Stimulated activated CD8-positive, alpha-beta memory T cell treated with anti-CD3 and anti-CD28 coated beads, Interleukin-12 subunit alpha, Interleukin-12 subunit beta, amount 100 ng/mL, for 4 hours (primary cell): ENCODE data around the gene CCDC38.

Experiments
- DNase-seq: peaks from one replicate; pipeline ENCODE4 v3.0.0-alpha.2; 2020; ENCODE audit warnings: low read depth

The CCDC38 gene

GRCh38 chr12:95960241-95960640, 17.8 kb upstream of the CCDC38 start:
- DNase-seq = no peak

GRCh38 chr12:95959107-95959506, 16.7 kb upstream of the CCDC38 start:
- DNase-seq = no peak

DNA sequence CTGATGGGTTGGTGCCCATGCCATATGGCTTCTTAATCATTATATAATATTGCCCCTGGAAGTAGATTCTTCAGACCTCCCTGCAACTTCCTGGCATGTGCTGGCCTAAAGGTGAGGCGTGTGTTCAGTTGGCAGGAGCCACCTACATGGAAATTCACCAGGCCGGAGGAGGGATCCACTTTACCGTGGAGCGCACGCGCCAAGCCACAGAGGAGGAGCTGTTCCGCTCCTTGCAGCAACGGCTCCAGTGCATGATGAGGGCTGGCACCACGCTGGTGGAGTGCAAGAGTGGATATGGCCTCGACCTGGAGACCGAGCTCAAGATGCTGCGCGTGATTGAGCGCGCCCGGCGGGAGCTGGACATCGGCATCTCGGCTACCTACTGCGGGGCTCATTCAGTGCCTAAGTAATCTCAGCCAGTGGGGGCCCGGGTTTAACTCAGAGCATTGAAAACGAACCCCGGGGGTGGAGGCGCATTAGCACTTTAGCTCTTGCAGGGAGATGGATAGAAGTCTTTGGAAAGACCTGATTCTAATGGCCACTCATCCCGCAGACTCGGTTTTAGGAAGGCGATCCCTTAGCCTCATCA, 14.2 kb upstream of the CCDC38 start:
- no peak for DNase-seq

- DNase-seq = no peak
These were observed 13.2 kb upstream of the CCDC38 start for GRCh38 chr12:95955549-95956159.

DNA sequence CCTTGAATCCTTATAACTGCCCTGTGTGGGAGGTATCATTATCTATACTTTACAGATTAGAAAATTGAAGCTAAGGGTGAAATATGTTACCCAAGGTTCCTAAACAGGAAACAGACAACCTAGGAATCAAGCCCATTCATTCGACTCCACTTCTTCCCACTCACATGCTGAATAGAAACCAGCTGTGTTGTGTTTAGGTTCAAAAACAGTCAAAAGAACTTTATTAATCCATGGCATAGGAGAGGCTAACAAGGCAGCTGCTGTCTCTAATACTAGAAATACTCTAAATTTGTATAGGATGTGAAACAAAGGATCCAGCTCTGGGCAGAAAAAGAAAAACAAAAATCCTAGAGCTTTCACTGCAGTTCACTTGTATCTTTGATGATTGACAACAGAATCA, 10.6 kb upstream of the CCDC38 start:
- no peak for DNase-seq

DNA sequence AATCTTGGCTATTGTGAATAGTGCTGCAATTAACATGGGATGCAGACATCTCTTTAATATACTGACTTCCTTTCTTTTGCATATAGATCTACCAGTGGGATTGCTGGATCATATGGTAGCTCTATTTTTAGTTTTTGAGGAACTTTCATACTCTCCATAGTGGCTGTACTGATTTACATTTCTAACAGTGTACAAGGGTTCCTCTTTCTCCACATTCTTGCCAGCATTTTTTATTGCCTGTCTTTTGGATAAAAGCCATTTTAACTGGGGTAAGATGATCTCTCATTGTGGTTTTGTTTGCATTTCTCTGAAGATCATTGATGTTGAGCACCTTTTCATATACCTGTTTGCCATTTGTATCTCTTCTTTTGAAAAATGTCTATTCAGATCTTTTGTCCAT, 9.1 kb upstream of the CCDC38 start:
- no peak for DNase-seq

GRCh38 chr12:95949477-95950206, 7.2 kb upstream of the CCDC38 start:
- no peak for DNase-seq

DNA sequence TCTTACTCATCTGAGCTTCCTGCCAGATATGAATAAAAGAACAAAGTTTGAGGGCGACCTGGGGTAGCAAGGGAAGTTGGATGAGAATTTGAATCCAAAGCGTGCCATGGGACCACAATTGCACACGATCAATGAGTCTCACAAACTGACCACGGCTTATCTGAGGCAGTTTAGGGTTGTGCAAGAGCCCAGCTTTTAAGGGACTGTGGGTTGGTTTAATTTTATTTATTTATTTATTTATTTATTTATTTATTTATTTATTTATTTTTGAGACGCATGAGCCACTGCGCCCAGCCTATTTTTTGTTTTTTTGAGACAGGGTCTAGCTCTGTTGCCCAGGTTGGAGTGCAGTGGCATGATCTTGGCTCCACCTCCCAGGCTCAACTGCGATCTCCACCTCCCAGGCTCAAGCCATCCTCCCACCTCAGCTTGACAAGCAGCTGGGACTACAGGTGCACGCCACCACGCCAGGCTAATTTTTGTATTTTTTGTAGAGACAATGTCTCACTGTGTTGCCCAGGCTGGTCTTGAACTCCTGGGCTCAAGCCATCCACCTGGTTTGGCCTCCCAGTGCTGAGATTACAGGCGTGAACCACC, 1.8 kb upstream of the CCDC38 start:
- DNase-seq = no peak

GRCh38 chr12:95943330-95943842, 972 bp upstream of the CCDC38 start, which contains the start of gene AMDHD1:
AMDHD1 (plus strand) TSS chr12:95943331; CDS start chr12:95943399, 68 bp downstream.
- peak; percentile 44 for DNase-seq

DNA sequence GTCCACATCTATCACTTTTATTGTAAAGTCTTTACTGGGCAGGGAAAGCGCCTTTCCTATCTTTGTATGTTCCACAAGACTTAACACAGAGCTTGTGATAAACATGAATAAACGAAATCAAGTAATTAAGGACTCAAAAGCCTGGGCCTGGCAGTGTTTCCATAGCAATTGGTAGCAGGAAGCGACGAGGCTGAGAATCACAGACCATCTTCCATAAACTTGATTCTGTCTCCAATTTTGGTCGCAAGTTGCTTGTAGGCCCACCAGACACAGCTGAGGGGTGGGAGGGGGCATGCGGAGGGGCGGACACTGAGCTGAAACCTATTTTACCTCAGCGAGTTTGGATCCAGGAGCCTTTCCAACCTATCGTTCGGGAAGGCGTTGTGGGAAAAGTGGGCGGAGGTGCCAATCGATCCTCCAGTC, 302 bp downstream of the CCDC38 start:
- DNase-seq = no peak

GRCh38 chr12:95940514-95940913, 1.9 kb downstream of the CCDC38 start:
- no peak for DNase-seq

DNA sequence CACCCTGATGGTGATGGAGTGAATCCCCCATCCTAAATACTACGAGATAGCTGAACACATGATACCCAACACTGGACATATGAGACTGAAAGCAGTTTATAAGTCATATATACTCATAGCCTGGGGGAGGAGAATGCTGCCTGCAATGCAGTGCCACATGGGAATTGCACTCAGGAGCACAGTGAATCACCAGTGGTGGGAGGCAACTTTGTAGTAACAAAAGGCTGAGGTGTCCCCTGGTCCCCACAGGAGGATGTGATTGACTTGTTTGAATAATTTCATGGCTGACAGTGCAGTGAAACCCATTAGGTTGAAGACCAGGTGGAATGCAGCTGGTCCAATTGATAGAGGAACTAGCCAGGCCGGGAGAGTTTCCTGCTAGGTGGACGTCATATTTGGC, 20.2 kb downstream of the CCDC38 start:
- DNase-seq = no peak

DNA sequence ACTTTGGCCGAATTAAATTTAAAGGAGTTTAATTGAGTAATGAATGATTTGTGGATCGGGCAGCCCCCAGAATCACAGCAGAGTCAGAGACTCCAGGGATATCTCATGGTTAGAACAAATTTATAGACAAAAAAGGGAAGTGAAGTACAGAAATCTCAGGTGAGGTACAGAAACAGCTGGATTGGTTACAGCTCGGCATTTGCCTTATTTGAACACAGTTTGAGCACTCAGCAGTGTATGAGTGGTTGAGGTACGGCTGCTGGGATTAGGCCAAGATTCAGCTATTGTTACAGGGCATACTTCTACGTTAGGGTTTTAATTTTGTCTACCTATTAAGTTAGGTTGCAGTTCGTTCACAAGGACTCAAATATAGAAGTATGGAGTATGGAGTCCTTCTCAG, 23.3 kb downstream of the CCDC38 start:
- DNase-seq = no peak

DNA sequence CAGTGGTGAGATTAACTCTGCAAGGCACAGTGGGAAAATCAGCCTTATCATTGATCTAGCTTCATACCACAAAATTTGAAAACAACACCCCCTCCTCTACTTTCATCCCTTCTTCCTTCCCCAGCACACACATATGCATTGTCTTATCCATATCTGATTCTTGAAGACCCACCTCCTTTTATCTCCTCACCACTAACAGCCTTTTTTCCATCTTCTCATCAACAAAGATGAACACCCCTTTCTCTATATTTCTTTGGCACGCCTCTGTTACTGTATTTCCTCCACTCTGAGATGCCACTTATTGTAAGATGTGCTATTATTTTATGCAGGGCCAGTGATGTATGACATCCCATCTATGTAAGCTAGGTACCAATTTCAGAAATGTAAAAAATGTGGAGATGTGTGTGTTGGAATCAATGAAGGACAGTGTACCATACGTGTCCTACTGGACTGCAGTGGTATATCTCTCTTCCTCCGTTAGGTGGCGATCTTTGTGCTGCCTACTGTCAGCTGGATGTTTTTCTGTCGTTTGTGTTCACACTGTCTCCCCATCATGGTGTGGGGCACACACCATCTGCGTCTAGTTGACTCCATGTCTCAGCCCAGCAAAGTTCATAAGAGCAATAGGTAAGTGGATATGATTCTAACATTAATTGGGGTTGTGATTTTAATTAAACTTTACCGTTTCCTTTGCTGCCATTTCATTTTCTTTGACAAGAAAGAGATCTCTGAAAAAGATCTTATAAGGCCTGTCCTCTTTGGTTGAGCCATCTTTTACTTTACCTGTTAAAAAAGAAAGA, 24.0 kb downstream of the CCDC38 start:
- DNase-seq = no peak

- DNase-seq = no peak
These were observed 32.5 kb downstream of the CCDC38 start for GRCh38 chr12:95909871-95910270.

- DNase-seq = no peak
These were observed 33.8 kb downstream of the CCDC38 start for GRCh38 chr12:95908573-95908972.

- no peak for DNase-seq
These were observed 44.3 kb downstream of the CCDC38 start for GRCh38 chr12:95898081-95898480.

- no peak for DNase-seq
These were observed 45.6 kb downstream of the CCDC38 start for GRCh38 chr12:95896846-95897245.

DNA sequence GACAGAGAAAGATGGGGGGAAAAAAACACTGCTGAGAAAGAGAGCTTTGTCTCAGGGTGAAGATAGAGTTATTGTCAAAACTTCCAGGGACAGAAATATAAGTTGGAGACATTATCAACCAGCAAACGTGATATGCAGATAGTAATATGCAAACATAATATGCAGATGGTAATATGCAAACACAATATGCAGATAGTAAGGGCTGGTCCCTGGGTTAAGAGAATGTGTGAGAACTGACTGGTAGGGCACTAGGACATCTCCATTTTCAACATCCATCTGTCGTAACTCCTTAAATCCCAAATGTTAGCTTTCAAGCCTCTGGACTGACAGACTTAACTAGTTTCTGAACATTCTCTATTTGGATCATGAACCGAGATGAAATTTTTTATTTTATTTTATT, 51.5 kb downstream of the CCDC38 start:
- no peak for DNase-seq

DNA sequence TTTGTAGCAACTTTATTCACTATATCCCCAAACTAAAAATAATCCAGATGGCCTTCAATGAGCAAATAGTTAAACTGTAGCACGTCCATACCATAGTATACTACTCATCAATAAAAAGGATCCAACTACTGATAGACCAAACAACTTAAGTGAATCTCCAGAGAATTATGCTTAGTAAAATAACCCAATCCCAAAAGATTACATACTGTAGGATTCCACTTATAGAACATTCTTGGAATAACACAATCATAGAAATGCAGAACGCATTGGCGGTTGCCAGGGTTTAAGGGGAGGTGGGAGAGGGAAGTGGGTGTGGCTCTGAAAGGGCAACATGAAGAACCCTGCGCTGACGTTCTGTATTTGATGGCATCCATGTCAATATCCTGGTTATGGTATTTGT, 55.1 kb downstream of the CCDC38 start:
- no peak for DNase-seq

- no peak for DNase-seq
These were observed 57.4 kb downstream of the CCDC38 start for GRCh38 chr12:95884998-95885397.

- no peak for DNase-seq
These were observed 59.5 kb downstream of the CCDC38 start for GRCh38 chr12:95882873-95883272.
